Spinal cord (tissue), 10 donors: ENCODE results near the gene NMT1. TPM values are rescaled to one million over a fixed set of nuclear protein-coding genes. Genes with fewer than 3 reads are reported as not detected.

ENCODE experiments used
- DNase-seq, 6 donors: peaks; one replicate each; pipeline versions ENCODE4 v3.0.0 to v3.0.0-alpha.2; 2013 to 2015; ENCODE audit warnings: low spot score in 6 of 6, low read depth in 4 of 6
- H3K27ac ChIP-seq: one replicate; pipeline ENCODE4 v1.5.1; 2013; ENCODE audit warnings: low read depth, low read length, control low read depth
- H3K27me3 ChIP-seq: one replicate; pipeline ENCODE4 v1.6.1; 2013; ENCODE audit warnings: low read length; ENCODE audit not compliant: control insufficient read depth, insufficient read depth
- H3K36me3 ChIP-seq: one replicate; pipeline ENCODE4 v1.6.1; 2013; ENCODE audit warnings: low read length; ENCODE audit not compliant: control insufficient read depth, insufficient read depth
- H3K4me1 ChIP-seq: one replicate; pipeline ENCODE4 v1.6.1; 2013; ENCODE audit warnings: low read length; ENCODE audit not compliant: control insufficient read depth, insufficient read depth
- H3K4me3 ChIP-seq: one replicate; pipeline ENCODE4 v1.5.1; 2013; ENCODE audit warnings: low read depth, low read length, control low read depth
- H3K9me3 ChIP-seq: one replicate; pipeline ENCODE4 v1.6.1; 2013; ENCODE audit warnings: low read length; ENCODE audit not compliant: control insufficient read depth, insufficient read depth
- WGBS: methylation state at CpG from one replicate; pipeline ENCODE4 v1.1.5; 2013; ENCODE audit warnings: missing lambda C conversion rate; ENCODE audit not compliant: insufficient coverage; 5-methylcytosine and 5-hydroxymethylcytosine counted together
- polyA plus RNA-seq, 2 donors: library from polyadenylated mRNA; unstranded; fragments of 120-200 nt; gene quantifications; one replicate each; pipeline ENCODE4 v1.2.1, GENCODE V29; 2013; ENCODE audit not compliant: insufficient read length in 2 of 2
- total RNA-seq, 2 donors: library from RNA; depleted of rRNA in 1 of 2; stranded (reverse); fragments of 120-200 nt in 1 of 2; fragments of >200 nt in 1 of 2; gene quantifications; one replicate each; pipeline versions ENCODE4 v1.2.3 to v1.2.4, GENCODE V29; 2013 to 2014
- donor health status: healthy.

NMT1 gene
- total and polyA plus RNA-seq, 4 donors: 51.6 to 77.9 (median 60.5) TPM

- H3K27me3 ChIP-seq: no peaks in the 10 kb centered on the region
- 9% methylated on average over 26 of the region's 29 CpGs for WGBS
- peak overlapping the region; percentile 99 for H3K27ac ChIP-seq
- H3K9me3 ChIP-seq: no peaks in the 10 kb centered on the region
- peaks cover 45% of the 10 kb centered on the region for H3K4me1 ChIP-seq
- peaks cover 4% of the 10 kb centered on the region for H3K36me3 ChIP-seq
- DNase-seq: peak in 3 of 6 donors; percentile 43 to 95 (median 59)
- peak overlapping the region; percentile 92 for H3K4me3 ChIP-seq
These were observed 85.9 kb downstream of the NMT1 start for GRCh38 chr17:45146890-45147580.

- DNase-seq: peak; percentile 90 to 99 (median 93)
- Histone ChIP-seq H3K9me3 (no peaks in the 10 kb centered on the region), H3K27ac (peak overlapping the region; percentile 99), H3K4me3 (peak overlapping the region; percentile 92), H3K36me3 (peaks cover 4% of the 10 kb centered on the region), H3K27me3 (no peaks in the 10 kb centered on the region), H3K4me1 (peaks cover 52% of the 10 kb centered on the region)
- WGBS: 0% methylated on average over 27 of the region's 38 CpGs
These were observed 86.6 kb downstream of the NMT1 start for GRCh38 chr17:45147581-45148182.

- Histone ChIP-seq H3K4me3 (peak within 1 kb of the TSS; percentile 92), H3K36me3 (peaks cover 4% of the 10 kb centered on the region), H3K4me1 (peaks cover 47% of the 10 kb centered on the region), H3K27ac (peak within 1 kb of the TSS; percentile 99), H3K27me3 (no peaks in the 10 kb centered on the region), H3K9me3 (no peaks in the 10 kb centered on the region)
- 0% methylated on average over 57 of the region's 58 CpGs for WGBS
- DNase-seq: peak; percentile 99 to 100 (median 100)
These were observed 87.3 kb downstream of the NMT1 start, which contains the start of gene HEXIM1 for GRCh38 chr17:45148183-45149036. TSS of gene HEXIM1 (plus strand) at chr17:45148475. CDS start at chr17:45149191, 716 bp downstream.

GRCh38 chr17:45149037-45149668 lies 88.0 kb downstream of the NMT1 start:
- Histone ChIP-seq H3K4me3 (peak overlapping the region; percentile 92), H3K4me1 (peaks cover 39% of the 10 kb centered on the region), H3K36me3 (peaks cover 4% of the 10 kb centered on the region), H3K27ac (peak overlapping the region; percentile 98), H3K9me3 (no peaks in the 10 kb centered on the region), H3K27me3 (no peaks in the 10 kb centered on the region)
- WGBS: 0% methylated on average over 31 of the region's 32 CpGs
- DNase-seq: peak in 3 of 6 donors; percentile 71 to 93 (median 92)

- peak overlapping the region; percentile 98 for H3K27ac ChIP-seq
- peak in 2 of 6 donors; percentile 75 to 76 for DNase-seq
- no peaks in the 10 kb centered on the region for H3K9me3 ChIP-seq
- no peaks in the 10 kb centered on the region for H3K27me3 ChIP-seq
- WGBS: under 1% methylated on average over 52 of the region's 56 CpGs
- H3K36me3 ChIP-seq: peaks cover 4% of the 10 kb centered on the region
- peak overlapping the region; percentile 92 for H3K4me3 ChIP-seq
- peaks cover 31% of the 10 kb centered on the region for H3K4me1 ChIP-seq
These were observed 88.8 kb downstream of the NMT1 start for GRCh38 chr17:45149669-45150664.

GRCh38 chr17:45150911-45151809 lies 90.0 kb downstream of the NMT1 start:
- no peak for DNase-seq
- H3K27ac ChIP-seq: peak overlapping the region; percentile 98
- no peaks in the 10 kb centered on the region for H3K27me3 ChIP-seq
- H3K9me3 ChIP-seq: no peaks in the 10 kb centered on the region
- H3K4me3 ChIP-seq: peak overlapping the region; percentile 92
- peaks cover 27% of the 10 kb centered on the region for H3K4me1 ChIP-seq
- 50% methylated on average over 2 of the region's 8 CpGs for WGBS
- H3K36me3 ChIP-seq: peaks cover 4% of the 10 kb centered on the region

GRCh38 chr17:45155029-45155428 lies 93.9 kb downstream of the NMT1 start:
- DNase-seq: no peak
- H3K4me3 ChIP-seq: no peak overlapping the region
- no peak overlapping the region for H3K27ac ChIP-seq
- H3K36me3 ChIP-seq: peaks cover under 1% of the 10 kb centered on the region
- WGBS: 80% methylated on average over 1 of the region's 4 CpGs
- peaks cover 18% of the 10 kb centered on the region for H3K4me1 ChIP-seq
- H3K27me3 ChIP-seq: no peaks in the 10 kb centered on the region
- H3K9me3 ChIP-seq: no peaks in the 10 kb centered on the region

- H3K4me1 ChIP-seq: peaks cover 18% of the 10 kb centered on the region
These were observed 94.4 kb downstream of the NMT1 start for GRCh38 chr17:45155483-45155882.

More at GRCh38 chr17:45155483-45155882, 94.4 kb downstream of the NMT1 start:
- no peaks in the 10 kb centered on the region for H3K27me3 ChIP-seq
- 83% methylated on average over 1 of the region's 2 CpGs for WGBS
- no peak for DNase-seq
- no peaks in the 10 kb centered on the region for H3K9me3 ChIP-seq
- no peak overlapping the region for H3K4me3 ChIP-seq
- no peaks in the 10 kb centered on the region for H3K36me3 ChIP-seq
- no peak overlapping the region for H3K27ac ChIP-seq
